AML-193 (cell line): Measurements from ENCODE around the gene TSPAN9.

Source experiments
- DNase-seq, 2 experiments: peaks; one replicate each; lab custom pipeline; 2025; lab: John Stamatoyannopoulos, UW

Gene TSPAN9

GRCh38 chr12:3124917-3125316, 47.7 kb downstream of the TSPAN9 start:
- no peak for DNase-seq

GRCh38 chr12:3125674-3126073, 48.5 kb downstream of the TSPAN9 start:
- no peak for DNase-seq

GRCh38 chr12:3127832-3128231, 50.7 kb downstream of the TSPAN9 start:
- DNase-seq: no peak

- no peak for DNase-seq
Measured at GRCh38 chr12:3128498-3129293, 51.5 kb downstream of the TSPAN9 start.

GRCh38 chr12:3129301-3130056, 52.3 kb downstream of the TSPAN9 start:
- peak; percentile 33 to 34 for DNase-seq

GRCh38 chr12:3130057-3130830, 53.1 kb downstream of the TSPAN9 start:
- DNase-seq: peak; percentile 50 to 57

- DNase-seq: no peak
Measured at GRCh38 chr12:3131129-3131528, 54.0 kb downstream of the TSPAN9 start.

GRCh38 chr12:3132636-3133404, 55.6 kb downstream of the TSPAN9 start:
- no peak for DNase-seq

- DNase-seq: no peak
Measured at GRCh38 chr12:3133405-3133783, 56.2 kb downstream of the TSPAN9 start.

- DNase-seq: no peak
Measured at GRCh38 chr12:3134126-3134525, 56.9 kb downstream of the TSPAN9 start.

- no peak for DNase-seq
Measured at GRCh38 chr12:3134526-3135135, 57.5 kb downstream of the TSPAN9 start.

GRCh38 chr12:3135522-3136461, 58.6 kb downstream of the TSPAN9 start:
- DNase-seq: peak; percentile 56 to 63

- DNase-seq: no peak
Measured at GRCh38 chr12:3136641-3137267, 59.6 kb downstream of the TSPAN9 start.

GRCh38 chr12:3137268-3137781, 60.1 kb downstream of the TSPAN9 start:
- no peak for DNase-seq

- no peak for DNase-seq
Measured at GRCh38 chr12:3137814-3138445, 60.8 kb downstream of the TSPAN9 start.

- DNase-seq: no peak
Measured at GRCh38 chr12:3138941-3139511, 61.8 kb downstream of the TSPAN9 start.

- no peak for DNase-seq
Measured at GRCh38 chr12:3139760-3140159, 62.6 kb downstream of the TSPAN9 start.

- DNase-seq: no peak
Measured at GRCh38 chr12:3140284-3140683, 63.1 kb downstream of the TSPAN9 start.
